Measurements from ENCODE around the gene CD300A.

Gene CD300A

GRCh38 chr17:74453665-74454196 lies 12.7 kb upstream of the CD300A start:
- TF ChIP-seq, protein P1, sequence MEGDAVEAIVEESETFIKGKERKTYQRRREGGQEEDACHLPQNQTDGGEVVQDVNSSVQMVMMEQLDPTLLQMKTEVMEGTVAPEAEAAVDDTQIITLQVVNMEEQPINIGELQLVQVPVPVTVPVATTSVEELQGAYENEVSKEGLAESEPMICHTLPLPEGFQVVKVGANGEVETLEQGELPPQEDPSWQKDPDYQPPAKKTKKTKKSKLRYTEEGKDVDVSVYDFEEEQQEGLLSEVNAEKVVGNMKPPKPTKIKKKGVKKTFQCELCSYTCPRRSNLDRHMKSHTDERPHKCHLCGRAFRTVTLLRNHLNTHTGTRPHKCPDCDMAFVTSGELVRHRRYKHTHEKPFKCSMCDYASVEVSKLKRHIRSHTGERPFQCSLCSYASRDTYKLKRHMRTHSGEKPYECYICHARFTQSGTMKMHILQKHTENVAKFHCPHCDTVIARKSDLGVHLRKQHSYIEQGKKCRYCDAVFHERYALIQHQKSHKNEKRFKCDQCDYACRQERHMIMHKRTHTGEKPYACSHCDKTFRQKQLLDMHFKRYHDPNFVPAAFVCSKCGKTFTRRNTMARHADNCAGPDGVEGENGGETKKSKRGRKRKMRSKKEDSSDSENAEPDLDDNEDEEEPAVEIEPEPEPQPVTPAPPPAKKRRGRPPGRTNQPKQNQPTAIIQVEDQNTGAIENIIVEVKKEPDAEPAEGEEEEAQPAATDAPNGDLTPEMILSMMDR (IDR thresholded peaks at IDR 0.05), result no peak
- DNase-seq, result peak in 1 of 2 donors; percentile 97
- peak overlapping the region; percentile 44 to 54 for H3K4me3 ChIP-seq
- intact Hi-C loops (cut with DNase I; ENCODE audit: low total_unique reads), result no loop called here
- H3K27me3 ChIP-seq, result no peaks in the 10 kb centered on the region
- peaks cover 0 to 76% (median 69%) of the 10 kb centered on the region in 4 donors for H3K4me1 ChIP-seq
- H3K9me3 ChIP-seq, result no peaks in the 10 kb centered on the region
- peaks cover 0 to 14% (median 0%) of the 10 kb centered on the region in 3 donors for H3K36me3 ChIP-seq
- H3K27ac ChIP-seq, result peak overlapping the region; percentile 85 to 89

- peak in 1 of 2 donors; percentile 91 for DNase-seq
- TF ChIP-seq, protein P1 (IDR thresholded peaks at IDR 0.05), result peak; percentile 19 to 36
- H3K27me3 ChIP-seq, result no peaks in the 10 kb centered on the region
- peak overlapping the region; percentile 85 to 89 for H3K27ac ChIP-seq
- H3K9me3 ChIP-seq, result no peaks in the 10 kb centered on the region
- peak overlapping the region; percentile 44 to 54 for H3K4me3 ChIP-seq
- intact Hi-C loops (cut with DNase I; ENCODE audit: low total_unique reads), result no loop called here
- peaks cover 0 to 13% (median 0%) of the 10 kb centered on the region in 3 donors for H3K36me3 ChIP-seq
- peaks cover 0 to 69% (median 63%) of the 10 kb centered on the region in 4 donors for H3K4me1 ChIP-seq
Measured at GRCh38 chr17:74454197-74455024, 12.0 kb upstream of the CD300A start.

GRCh38 chr17:74455025-74455545 lies 11.3 kb upstream of the CD300A start:
- Histone ChIP-seq H3K27me3 (no peaks in the 10 kb centered on the region), H3K27ac (peak overlapping the region; percentile 85 to 89), H3K4me1 (peaks cover 0 to 63% (median 56%) of the 10 kb centered on the region in 4 donors), H3K9me3 (no peaks in the 10 kb centered on the region), H3K36me3 (peaks cover 0 to 7% (median 0%) of the 10 kb centered on the region in 3 donors), H3K4me3 (no peak overlapping the region)
- intact Hi-C loops (cut with DNase I; ENCODE audit: low total_unique reads), result no loop called here
- TF ChIP-seq, protein P1 (IDR thresholded peaks at IDR 0.05), result no peak
- no peak for DNase-seq

DNA sequence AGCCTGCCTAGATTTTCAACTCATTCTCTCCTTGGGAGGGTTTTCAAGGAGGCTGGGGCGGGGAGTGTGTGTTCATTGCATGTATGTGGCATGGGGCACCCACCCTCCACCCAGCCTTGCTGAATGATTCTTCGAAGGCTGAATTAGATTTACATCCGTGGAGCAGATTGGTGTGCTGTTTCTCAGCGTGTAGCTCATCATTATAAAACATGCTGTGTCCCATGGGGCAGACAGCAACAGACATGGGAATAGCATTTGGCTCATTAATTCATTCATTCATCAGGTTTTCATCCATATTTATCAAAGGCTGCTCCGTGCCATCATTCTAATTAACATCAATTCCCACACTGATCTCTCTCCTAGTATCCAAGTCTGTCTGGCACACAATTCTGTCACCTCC lies 10.6 kb upstream of the CD300A start:
- Histone ChIP-seq H3K4me1 (peaks cover 0 to 57% (median 49%) of the 10 kb centered on the region in 4 donors), H3K36me3 (peaks cover 0 to 4% (median 0%) of the 10 kb centered on the region in 3 donors), H3K27ac (peak overlapping the region; percentile 85 to 89), H3K9me3 (no peaks in the 10 kb centered on the region), H3K27me3 (no peaks in the 10 kb centered on the region), H3K4me3 (no peak overlapping the region)
- DNase-seq, result no peak
- intact Hi-C loops (cut with DNase I; ENCODE audit: low total_unique reads), result no loop called here
- TF ChIP-seq, protein P1 (IDR thresholded peaks at IDR 0.05), result no peak

DNA sequence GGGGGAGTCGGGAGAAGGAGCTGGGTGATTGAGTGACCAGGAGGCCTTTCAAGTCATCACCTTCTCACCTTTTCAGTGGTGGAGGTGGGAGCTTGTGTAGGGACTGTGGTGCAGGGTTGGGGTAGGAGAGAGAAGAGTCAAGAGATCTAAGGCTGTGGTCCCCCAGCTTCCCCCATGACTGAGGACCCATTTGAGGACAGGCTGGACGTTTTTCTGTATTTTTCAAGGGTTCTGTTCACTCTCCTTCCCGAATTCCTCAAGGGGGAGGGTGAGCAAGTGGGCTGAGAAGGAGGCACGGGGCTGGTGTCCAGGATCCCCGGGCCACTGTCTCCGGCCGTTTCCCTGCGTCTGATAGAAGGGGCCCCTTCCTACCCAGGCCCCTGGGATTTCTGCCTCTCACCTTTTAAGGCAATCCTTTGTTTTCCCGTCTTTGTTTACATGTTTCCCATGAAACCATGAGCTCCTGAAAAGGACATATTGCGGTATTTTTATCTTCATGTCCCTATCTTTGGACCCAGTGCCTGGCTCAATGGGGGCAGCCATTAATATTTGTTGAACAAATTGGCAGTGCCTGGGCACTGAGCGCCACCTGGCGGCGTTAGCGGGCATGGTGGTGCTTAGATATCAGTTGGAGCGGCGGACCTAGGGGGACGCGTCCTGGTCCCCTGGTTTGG lies 9.2 kb upstream of the CD300A start:
- no peaks in the 10 kb centered on the region for H3K9me3 ChIP-seq
- peaks cover 0 to 45% (median 37%) of the 10 kb centered on the region in 4 donors for H3K4me1 ChIP-seq
- peak overlapping the region in 1 of 2 donors; percentile 56 for H3K27ac ChIP-seq
- TF ChIP-seq, protein P1 (IDR thresholded peaks at IDR 0.05), result peak; percentile 98 to 99
- peak; percentile 78 to 84 for DNase-seq
- intact Hi-C loops (cut with DNase I; ENCODE audit: low total_unique reads), result no loop called here
- no peaks in the 10 kb centered on the region for H3K27me3 ChIP-seq
- H3K4me3 ChIP-seq, result no peak overlapping the region
- H3K36me3 ChIP-seq, result no peaks in the 10 kb centered on the region
